HepG2 (cell line): ENCODE measurements around the gene IST1. TPM values are rescaled to one million over a fixed set of nuclear protein-coding genes. Genes with fewer than 3 reads are reported as not detected.

Experiments used
- DR1 ChIP-seq: sonication (generic); formaldehyde crosslinking; IDR thresholded peaks from 2 replicates; pipeline ENCODE4 v1.8.0; 2021; ENCODE audit warnings: mild to moderate bottlenecking, missing genetic modification reagents, inconsistent platforms
- GATAD2A ChIP-seq: IDR thresholded peaks from 2 replicates; pipeline ENCODE4 v1.6.1; 2016
- HNRNPLL ChIP-seq: fragments of 200-400 bp; formaldehyde crosslinking; IDR thresholded peaks from 2 replicates; pipeline ENCODE4 v1.6.1; 2017; ENCODE audit warnings: mild to moderate bottlenecking, low read depth, low read length; ENCODE audit not compliant: poor library complexity, severe bottlenecking
- LCORL ChIP-seq, 2 experiments: fragments of 450-650 bp in 1 of 2; sonication (generic) in 1 of 2; formaldehyde crosslinking in 1 of 2; IDR thresholded peaks; 2 replicates each; pipeline versions ENCODE4 v1.5.0 to v1.6.1; 2017 to 2020; ENCODE audit warnings: antibody characterized with exemption in 1 of 2, missing genetic modification reagents in 1 of 2
- MBNL3 ChIP-seq: fragments of 250-450 bp; sonication (Bioruptor Pico); conservative IDR thresholded peaks from 2 replicates; pipeline ENCODE4 v1.8.0; 2022; ENCODE audit warnings: mild to moderate bottlenecking, inconsistent platforms
- MIXL1 ChIP-seq: IDR thresholded peaks from 2 replicates; pipeline ENCODE4 v1.6.1; 2016
- SNAPC2 ChIP-seq: sonication (generic); formaldehyde crosslinking; IDR thresholded peaks from 2 replicates; pipeline ENCODE4 v1.8.1; 2022; ENCODE audit warnings: mild to moderate bottlenecking, missing genetic modification reagents
- TCF7 ChIP-seq: sonication (generic); IDR thresholded peaks from 2 replicates; pipeline ENCODE4 v1.6.1; 2016; ENCODE audit warnings: antibody characterized with exemption, low read depth
- ZFP41 ChIP-seq: sonication (generic); formaldehyde crosslinking; IDR thresholded peaks from 2 replicates; pipeline ENCODE4 v1.4.0; 2020; ENCODE audit warnings: mild to moderate bottlenecking, missing genetic modification reagents, borderline replicate concordance
- ZNF383 ChIP-seq: sonication (generic); formaldehyde crosslinking; IDR thresholded peaks from 2 replicates; pipeline ENCODE4 v1.4.0; 2020; ENCODE audit warnings: missing genetic modification reagents, mild to moderate bottlenecking, borderline replicate concordance
- ZNF616 ChIP-seq: sonication (generic); formaldehyde crosslinking; IDR thresholded peaks from 2 replicates; pipeline ENCODE4 v1.5.0; 2020; ENCODE audit warnings: low read depth, mild to moderate bottlenecking, missing genetic modification reagents
- polyA plus RNA-seq, 8 experiments: library from polyadenylated mRNA; depleted of rRNA in 3 of 8; stranded (reverse) in 7 of 8; unstranded in 1 of 8; fragments of >200 nt; fragmentation: Illumina TruSeq in 4 of 8; extraction: Trizol in 4 of 8; gene quantifications; 2 replicates each; pipeline versions ENCODE4 v1.2.1 to v1.2.3, GENCODE V29; 2011 to 2016; ENCODE audit warnings: low read depth in 4 of 8, missing spikeins in 1 of 8, mixed read lengths in 1 of 8; ENCODE audit not compliant: insufficient read depth in 1 of 8
- total RNA-seq, 5 experiments: library from RNA; depleted of rRNA; stranded (reverse); fragments of >200 nt; fragmentation: Illumina TruSeq; extraction: Trizol; gene quantifications; 2 replicates each; pipeline ENCODE4 v1.2.3, GENCODE V29; 2016; ENCODE audit warnings: low read depth in 1 of 5
- TF ChIP-seq, protein P1 (sequence below): sonication (generic); formaldehyde crosslinking; IDR thresholded peaks from 2 replicates; pipeline ENCODE4 v1.4.0; 2020; ENCODE audit warnings: missing genetic modification reagents, borderline replicate concordance
- TF ChIP-seq, protein P2 (sequence below): sonication (generic); formaldehyde crosslinking; IDR thresholded peaks from 2 replicates; pipeline ENCODE4 v1.4.0; 2020; ENCODE audit warnings: missing genetic modification reagents
- TF ChIP-seq, protein P3 (sequence below): sonication (generic); formaldehyde crosslinking; IDR thresholded peaks from 2 replicates; pipeline ENCODE4 v1.4.0; 2020; ENCODE audit warnings: missing genetic modification reagents, borderline replicate concordance
- TF ChIP-seq, protein P4 (sequence below): sonication (generic); formaldehyde crosslinking; IDR thresholded peaks from 2 replicates; pipeline ENCODE4 v1.5.1; 2020; ENCODE audit warnings: mild to moderate bottlenecking, moderate library complexity, missing genetic modification reagents
- TF ChIP-seq, protein P5 (sequence below): sonication (generic); formaldehyde crosslinking; IDR thresholded peaks from 2 replicates; pipeline ENCODE4 v1.4.0; 2020; ENCODE audit warnings: missing genetic modification reagents, borderline replicate concordance

Gene IST1
- total and polyA plus RNA-seq, 2 of the 13 experiments (the other 11 are each of a cell fraction or from before 2014, with no cell fraction given), result 346 to 415 TPM

DNA sequence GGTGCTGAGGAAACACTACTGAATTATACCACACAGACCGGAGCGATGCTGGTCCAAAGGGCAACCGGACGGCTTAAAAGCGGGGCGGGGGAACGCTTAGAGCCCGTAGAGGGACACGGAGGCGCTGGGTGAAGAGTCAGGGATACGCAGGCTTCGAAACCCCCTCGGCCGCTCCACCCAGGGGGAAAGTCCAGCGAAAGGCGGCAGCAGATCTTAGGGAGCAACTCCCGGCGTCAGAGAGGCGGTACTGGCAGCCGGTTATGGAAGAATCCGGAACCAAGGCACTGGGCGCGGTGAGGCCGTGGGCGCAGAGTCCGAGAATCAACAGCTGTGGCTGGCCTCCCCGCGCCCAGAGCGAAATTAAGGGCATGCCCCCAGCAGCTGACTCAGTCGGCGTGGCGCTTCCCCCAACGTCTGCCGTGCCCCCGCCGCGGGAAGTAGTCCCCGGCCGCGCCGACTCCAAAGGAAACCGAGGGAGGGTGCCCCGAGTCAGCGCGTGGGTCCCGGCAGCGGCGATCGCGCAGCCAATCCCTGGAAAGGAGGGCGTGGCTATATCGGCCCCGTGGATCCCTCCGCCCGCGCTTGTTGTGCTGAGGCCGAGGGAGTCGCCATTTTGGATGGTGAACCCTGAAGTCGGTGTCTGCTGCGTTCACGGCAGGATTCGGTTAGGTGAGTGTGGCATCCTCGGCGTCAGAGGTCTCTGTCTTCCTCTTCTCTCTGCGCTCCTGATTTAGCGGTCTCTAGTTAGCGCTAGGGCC, at the start of gene IST1 (continued):
- TF ChIP-seq, protein P1, sequence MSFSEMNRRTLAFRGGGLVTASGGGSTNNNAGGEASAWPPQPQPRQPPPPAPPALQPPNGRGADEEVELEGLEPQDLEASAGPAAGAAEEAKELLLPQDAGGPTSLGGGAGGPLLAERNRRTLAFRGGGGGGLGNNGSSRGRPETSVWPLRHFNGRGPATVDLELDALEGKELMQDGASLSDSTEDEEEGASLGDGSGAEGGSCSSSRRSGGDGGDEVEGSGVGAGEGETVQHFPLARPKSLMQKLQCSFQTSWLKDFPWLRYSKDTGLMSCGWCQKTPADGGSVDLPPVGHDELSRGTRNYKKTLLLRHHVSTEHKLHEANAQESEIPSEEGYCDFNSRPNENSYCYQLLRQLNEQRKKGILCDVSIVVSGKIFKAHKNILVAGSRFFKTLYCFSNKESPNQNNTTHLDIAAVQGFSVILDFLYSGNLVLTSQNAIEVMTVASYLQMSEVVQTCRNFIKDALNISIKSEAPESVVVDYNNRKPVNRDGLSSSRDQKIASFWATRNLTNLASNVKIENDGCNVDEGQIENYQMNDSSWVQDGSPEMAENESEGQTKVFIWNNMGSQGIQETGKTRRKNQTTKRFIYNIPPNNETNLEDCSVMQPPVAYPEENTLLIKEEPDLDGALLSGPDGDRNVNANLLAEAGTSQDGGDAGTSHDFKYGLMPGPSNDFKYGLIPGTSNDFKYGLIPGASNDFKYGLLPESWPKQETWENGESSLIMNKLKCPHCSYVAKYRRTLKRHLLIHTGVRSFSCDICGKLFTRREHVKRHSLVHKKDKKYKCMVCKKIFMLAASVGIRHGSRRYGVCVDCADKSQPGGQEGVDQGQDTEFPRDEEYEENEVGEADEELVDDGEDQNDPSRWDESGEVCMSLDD, result peak; percentile 95
- TF ChIP-seq LCORL (IDR thresholded peaks at IDR 0.05) (no peak), LCORL (CRISPR knock-in tag; IDR thresholded peaks at IDR 0.05) (peak; percentile 96), GATAD2A (CRISPR knock-in tag) (peak; percentile 90), MIXL1 (CRISPR knock-in tag) (0 out of 2 replicates have a peak, but pooled peaks have one; percentile 26), SNAPC2 (CRISPR knock-in tag) (peak; percentile 79; the same call in 1 of the 2 replicates), MBNL3 (CRISPR knock-in tag) (no peak), ZNF616 (CRISPR knock-in tag) (peak; percentile 88; the same call in 1 of the 2 replicates), DR1 (CRISPR knock-in tag) (peak; percentile 86; the same call in 1 of the 2 replicates), ZFP41 (CRISPR knock-in tag) (peak; percentile 95; the same call in 1 of the 2 replicates), ZNF383 (peak; percentile 66), TCF7 (peak; percentile 90), HNRNPLL (peak; percentile 91)
- TF ChIP-seq, protein P2, sequence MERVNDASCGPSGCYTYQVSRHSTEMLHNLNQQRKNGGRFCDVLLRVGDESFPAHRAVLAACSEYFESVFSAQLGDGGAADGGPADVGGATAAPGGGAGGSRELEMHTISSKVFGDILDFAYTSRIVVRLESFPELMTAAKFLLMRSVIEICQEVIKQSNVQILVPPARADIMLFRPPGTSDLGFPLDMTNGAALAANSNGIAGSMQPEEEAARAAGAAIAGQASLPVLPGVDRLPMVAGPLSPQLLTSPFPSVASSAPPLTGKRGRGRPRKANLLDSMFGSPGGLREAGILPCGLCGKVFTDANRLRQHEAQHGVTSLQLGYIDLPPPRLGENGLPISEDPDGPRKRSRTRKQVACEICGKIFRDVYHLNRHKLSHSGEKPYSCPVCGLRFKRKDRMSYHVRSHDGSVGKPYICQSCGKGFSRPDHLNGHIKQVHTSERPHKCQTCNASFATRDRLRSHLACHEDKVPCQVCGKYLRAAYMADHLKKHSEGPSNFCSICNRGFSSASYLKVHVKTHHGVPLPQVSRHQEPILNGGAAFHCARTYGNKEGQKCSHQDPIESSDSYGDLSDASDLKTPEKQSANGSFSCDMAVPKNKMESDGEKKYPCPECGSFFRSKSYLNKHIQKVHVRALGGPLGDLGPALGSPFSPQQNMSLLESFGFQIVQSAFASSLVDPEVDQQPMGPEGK (CRISPR knock-in tag), result peak; percentile 99
- TF ChIP-seq, protein P3, sequence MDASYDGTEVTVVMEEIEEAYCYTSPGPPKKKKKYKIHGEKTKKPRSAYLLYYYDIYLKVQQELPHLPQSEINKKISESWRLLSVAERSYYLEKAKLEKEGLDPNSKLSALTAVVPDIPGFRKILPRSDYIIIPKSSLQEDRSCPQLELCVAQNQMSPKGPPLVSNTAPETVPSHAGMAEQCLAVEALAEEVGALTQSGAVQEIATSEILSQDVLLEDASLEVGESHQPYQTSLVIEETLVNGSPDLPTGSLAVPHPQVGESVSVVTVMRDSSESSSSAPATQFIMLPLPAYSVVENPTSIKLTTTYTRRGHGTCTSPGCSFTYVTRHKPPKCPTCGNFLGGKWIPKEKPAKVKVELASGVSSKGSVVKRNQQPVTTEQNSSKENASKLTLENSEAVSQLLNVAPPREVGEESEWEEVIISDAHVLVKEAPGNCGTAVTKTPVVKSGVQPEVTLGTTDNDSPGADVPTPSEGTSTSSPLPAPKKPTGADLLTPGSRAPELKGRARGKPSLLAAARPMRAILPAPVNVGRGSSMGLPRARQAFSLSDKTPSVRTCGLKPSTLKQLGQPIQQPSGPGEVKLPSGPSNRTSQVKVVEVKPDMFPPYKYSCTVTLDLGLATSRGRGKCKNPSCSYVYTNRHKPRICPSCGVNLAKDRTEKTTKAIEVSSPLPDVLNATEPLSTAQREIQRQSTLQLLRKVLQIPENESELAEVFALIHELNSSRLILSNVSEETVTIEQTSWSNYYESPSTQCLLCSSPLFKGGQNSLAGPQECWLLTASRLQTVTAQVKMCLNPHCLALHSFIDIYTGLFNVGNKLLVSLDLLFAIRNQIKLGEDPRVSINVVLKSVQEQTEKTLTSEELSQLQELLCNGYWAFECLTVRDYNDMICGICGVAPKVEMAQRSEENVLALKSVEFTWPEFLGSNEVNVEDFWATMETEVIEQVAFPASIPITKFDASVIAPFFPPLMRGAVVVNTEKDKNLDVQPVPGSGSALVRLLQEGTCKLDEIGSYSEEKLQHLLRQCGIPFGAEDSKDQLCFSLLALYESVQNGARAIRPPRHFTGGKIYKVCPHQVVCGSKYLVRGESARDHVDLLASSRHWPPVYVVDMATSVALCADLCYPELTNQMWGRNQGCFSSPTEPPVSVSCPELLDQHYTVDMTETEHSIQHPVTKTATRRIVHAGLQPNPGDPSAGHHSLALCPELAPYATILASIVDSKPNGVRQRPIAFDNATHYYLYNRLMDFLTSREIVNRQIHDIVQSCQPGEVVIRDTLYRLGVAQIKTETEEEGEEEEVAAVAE (CRISPR knock-in tag), result peak; percentile 90
- TF ChIP-seq, protein P4, sequence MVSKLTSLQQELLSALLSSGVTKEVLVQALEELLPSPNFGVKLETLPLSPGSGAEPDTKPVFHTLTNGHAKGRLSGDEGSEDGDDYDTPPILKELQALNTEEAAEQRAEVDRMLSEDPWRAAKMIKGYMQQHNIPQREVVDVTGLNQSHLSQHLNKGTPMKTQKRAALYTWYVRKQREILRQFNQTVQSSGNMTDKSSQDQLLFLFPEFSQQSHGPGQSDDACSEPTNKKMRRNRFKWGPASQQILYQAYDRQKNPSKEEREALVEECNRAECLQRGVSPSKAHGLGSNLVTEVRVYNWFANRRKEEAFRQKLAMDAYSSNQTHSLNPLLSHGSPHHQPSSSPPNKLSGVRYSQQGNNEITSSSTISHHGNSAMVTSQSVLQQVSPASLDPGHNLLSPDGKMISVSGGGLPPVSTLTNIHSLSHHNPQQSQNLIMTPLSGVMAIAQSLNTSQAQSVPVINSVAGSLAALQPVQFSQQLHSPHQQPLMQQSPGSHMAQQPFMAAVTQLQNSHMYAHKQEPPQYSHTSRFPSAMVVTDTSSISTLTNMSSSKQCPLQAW (CRISPR knock-in tag), result peak; percentile 91
- TF ChIP-seq, protein P5, sequence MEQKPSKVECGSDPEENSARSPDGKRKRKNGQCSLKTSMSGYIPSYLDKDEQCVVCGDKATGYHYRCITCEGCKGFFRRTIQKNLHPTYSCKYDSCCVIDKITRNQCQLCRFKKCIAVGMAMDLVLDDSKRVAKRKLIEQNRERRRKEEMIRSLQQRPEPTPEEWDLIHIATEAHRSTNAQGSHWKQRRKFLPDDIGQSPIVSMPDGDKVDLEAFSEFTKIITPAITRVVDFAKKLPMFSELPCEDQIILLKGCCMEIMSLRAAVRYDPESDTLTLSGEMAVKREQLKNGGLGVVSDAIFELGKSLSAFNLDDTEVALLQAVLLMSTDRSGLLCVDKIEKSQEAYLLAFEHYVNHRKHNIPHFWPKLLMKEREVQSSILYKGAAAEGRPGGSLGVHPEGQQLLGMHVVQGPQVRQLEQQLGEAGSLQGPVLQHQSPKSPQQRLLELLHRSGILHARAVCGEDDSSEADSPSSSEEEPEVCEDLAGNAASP (CRISPR knock-in tag), result peak; percentile 76
